Activated CD8-positive, alpha-beta T cell treated with anti-CD3 and anti-CD28 coated beads for 36 hours (primary cell): ENCODE data around the gene FANCC. TPM values are rescaled to one million over a fixed set of nuclear protein-coding genes. Genes with fewer than 3 reads are reported as not detected.

Experiments used
- ATAC-seq: fragments of 200-7000 bp; cut with Tn5 transposase; one replicate; pipeline ENCODE4 v1.10.0; 2021; ENCODE audit warnings: mild to moderate bottlenecking, moderate library complexity
- CTCF ChIA-PET: fragments of 350-600 bp; sonication (Branson Sonifier 250); formaldehyde crosslinking; loops from one replicate; lab custom pipeline; 2021; ENCODE audit warnings: antibody characterized with exemption; lab: Charles Lee
- POLR2A ChIA-PET: fragments of 350-600 bp; sonication (Branson Sonifier 250); formaldehyde crosslinking; loops from one replicate; lab custom pipeline; 2021; ENCODE audit warnings: antibody characterized with exemption; lab: Charles Lee
- DNase-seq: peaks from one replicate; pipeline ENCODE4 v3.0.0-alpha.2; 2020
- H3K27ac Mint-ChIP-seq: one replicate; pipeline ENCODE4 v1.8.0; 2021; ENCODE audit warnings: mild to moderate bottlenecking, mixed read lengths
- H3K27me3 Mint-ChIP-seq: one replicate; pipeline ENCODE4 v1.8.0; 2021; ENCODE audit warnings: mixed read lengths
- H3K36me3 Mint-ChIP-seq: one replicate; pipeline ENCODE4 v1.8.0; 2021; ENCODE audit warnings: low read depth, mixed read lengths
- H3K4me1 Mint-ChIP-seq: one replicate; pipeline ENCODE4 v1.8.0; 2021; ENCODE audit warnings: low read depth, mixed read lengths
- H3K4me3 Mint-ChIP-seq: one replicate; pipeline ENCODE4 v1.8.0; 2021; ENCODE audit warnings: mild to moderate bottlenecking, moderate library complexity, mixed read lengths
- H3K9me3 Mint-ChIP-seq: one replicate; pipeline ENCODE4 v1.8.0; 2021; ENCODE audit warnings: mixed read lengths
- CTCF ChIP-seq: fragments of 200-600 bp; IDR thresholded peaks from one replicate; pipeline ENCODE4 v1.8.0; 2022; ENCODE audit warnings: antibody characterized with exemption, mild to moderate bottlenecking
- intact Hi-C: fragments of 100-400 bp; cut with micrococcal nuclease; formaldehyde crosslinking; loops from one replicate; pipeline ENCODE4 v1.10.0; 2022
- total RNA-seq, 2 experiments: library from RNA; stranded (reverse); gene quantifications; one replicate each; pipeline ENCODE4 v1.2.3, GENCODE V29; 2021

FANCC gene
- total RNA-seq, 2 experiments from 2014 or later = 11.5 to 12.4 TPM

DNA sequence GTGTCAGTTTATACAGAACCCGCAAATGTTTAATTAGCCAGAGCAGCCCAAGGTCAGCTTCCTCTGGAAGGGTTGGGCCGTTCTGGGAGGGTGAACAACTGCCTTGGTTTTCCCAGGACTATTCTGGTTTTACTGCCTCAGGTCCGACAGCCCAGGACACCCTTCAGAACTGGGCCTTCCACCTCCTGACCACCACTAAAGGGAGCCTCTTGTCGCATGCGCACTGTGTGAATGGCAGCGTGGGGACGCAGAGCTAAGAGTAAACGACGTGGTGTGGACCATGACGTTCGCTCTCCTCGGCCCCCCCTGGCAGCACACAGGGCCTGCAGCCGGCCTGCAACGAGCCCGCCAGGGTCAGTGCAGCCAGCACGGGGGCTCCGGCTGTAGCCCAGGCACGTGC lies 214.9 kb downstream of the FANCC start:
- CTCF ChIA-PET = interaction anchor here (1.0 to 1.7 kb wide), 2 partner anchors 25 to 29 kb away, joined by 3 to 6 read pairs; no protein-coding TSS in a partner anchor
- intact Hi-C loops = no loop called here
- Mint-ChIP-seq H3K27ac (no peak overlapping the region), H3K4me1 (no peaks in the 10 kb centered on the region), H3K27me3 (no peaks in the 10 kb centered on the region), H3K9me3 (no peaks in the 10 kb centered on the region), H3K4me3 (no peak overlapping the region), H3K36me3 (no peaks in the 10 kb centered on the region)
- TF ChIP-seq CTCF = no peak
- ATAC-seq (no peak), DNase-seq (no peak)
- POLR2A ChIA-PET = no interaction called here

- TF ChIP-seq CTCF = no peak
- Mint-ChIP-seq H3K9me3 (no peaks in the 10 kb centered on the region), H3K4me1 (no peaks in the 10 kb centered on the region), H3K27me3 (no peaks in the 10 kb centered on the region), H3K36me3 (no peaks in the 10 kb centered on the region), H3K27ac (no peak overlapping the region), H3K4me3 (no peak overlapping the region)
- ATAC-seq (no peak), DNase-seq (no peak)
- CTCF ChIA-PET = interaction anchor here (1.7 kb wide), 1 partner anchor 26 kb away, joined by 6 read pairs; no protein-coding TSS in a partner anchor
- POLR2A ChIA-PET = no interaction called here
- intact Hi-C loops = no loop called here
Observed at GRCh38 chr9:95102001-95102433, 215.5 kb downstream of the FANCC start.

DNA sequence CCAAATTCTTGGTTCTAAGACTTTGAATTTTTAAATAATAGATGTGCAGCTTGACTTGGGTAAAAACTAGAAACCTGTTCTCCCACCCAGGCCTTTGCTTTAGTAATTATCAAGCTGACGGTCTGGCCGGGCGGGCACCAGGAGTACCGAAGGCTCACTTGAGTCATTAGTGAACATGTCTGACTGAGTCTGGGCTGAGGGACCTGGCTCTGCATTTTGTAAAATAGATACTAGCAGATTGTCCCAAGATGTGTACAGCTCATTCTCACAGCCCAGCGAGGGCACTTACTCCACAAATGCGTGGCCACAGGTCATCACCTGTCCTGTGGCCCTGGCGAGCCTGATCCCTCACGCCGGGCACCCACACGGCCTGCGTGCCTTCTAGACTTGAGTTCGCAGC lies 216.2 kb downstream of the FANCC start:
- Mint-ChIP-seq H3K27ac (no peak overlapping the region), H3K36me3 (no peaks in the 10 kb centered on the region), H3K4me3 (no peak overlapping the region), H3K4me1 (no peaks in the 10 kb centered on the region), H3K27me3 (no peaks in the 10 kb centered on the region), H3K9me3 (no peaks in the 10 kb centered on the region)
- no peak for TF ChIP-seq CTCF
- intact Hi-C loops = no loop called here
- ChIA-PET CTCF (no interaction called here), POLR2A (no interaction called here)
- ATAC-seq = no peak
- no peak for DNase-seq

DNA sequence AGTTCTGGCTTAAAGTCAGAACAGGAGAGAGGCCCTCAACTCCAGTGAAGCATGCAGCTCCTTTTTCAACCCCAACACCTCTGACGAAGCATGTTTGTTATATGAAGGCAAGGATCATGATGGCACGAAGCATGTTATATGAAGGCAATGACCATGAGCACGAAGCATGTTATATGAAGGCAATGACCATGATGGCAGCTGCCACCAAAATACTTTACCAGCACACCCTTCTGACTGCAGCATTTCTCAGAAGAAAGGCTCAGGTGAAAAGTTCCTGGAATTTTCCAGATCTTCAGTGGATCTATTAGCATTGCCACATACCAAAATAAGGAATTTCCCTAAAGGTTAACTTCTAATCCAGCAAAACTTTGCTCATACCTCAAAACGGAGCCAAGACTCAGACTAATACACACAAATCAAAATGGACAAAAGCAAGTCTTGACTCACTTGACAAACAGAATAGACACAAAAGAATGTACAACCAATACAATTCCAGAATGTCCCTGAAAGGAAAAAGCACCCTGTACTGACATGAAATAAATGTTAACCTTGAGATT lies 217.4 kb downstream of the FANCC start:
- Mint-ChIP-seq H3K9me3 (no peaks in the 10 kb centered on the region), H3K4me3 (no peak overlapping the region), H3K36me3 (no peaks in the 10 kb centered on the region), H3K4me1 (no peaks in the 10 kb centered on the region), H3K27ac (no peak overlapping the region), H3K27me3 (no peaks in the 10 kb centered on the region)
- CTCF ChIA-PET = interaction anchor here (1.4 to 1.9 kb wide), 2 partner anchors 28 to 31 kb away, joined by 4 to 8 read pairs; no protein-coding TSS in a partner anchor
- ATAC-seq = no peak
- intact Hi-C loops = no loop called here
- DNase-seq = no peak
- no peak for TF ChIP-seq CTCF
- POLR2A ChIA-PET = no interaction called here

DNA sequence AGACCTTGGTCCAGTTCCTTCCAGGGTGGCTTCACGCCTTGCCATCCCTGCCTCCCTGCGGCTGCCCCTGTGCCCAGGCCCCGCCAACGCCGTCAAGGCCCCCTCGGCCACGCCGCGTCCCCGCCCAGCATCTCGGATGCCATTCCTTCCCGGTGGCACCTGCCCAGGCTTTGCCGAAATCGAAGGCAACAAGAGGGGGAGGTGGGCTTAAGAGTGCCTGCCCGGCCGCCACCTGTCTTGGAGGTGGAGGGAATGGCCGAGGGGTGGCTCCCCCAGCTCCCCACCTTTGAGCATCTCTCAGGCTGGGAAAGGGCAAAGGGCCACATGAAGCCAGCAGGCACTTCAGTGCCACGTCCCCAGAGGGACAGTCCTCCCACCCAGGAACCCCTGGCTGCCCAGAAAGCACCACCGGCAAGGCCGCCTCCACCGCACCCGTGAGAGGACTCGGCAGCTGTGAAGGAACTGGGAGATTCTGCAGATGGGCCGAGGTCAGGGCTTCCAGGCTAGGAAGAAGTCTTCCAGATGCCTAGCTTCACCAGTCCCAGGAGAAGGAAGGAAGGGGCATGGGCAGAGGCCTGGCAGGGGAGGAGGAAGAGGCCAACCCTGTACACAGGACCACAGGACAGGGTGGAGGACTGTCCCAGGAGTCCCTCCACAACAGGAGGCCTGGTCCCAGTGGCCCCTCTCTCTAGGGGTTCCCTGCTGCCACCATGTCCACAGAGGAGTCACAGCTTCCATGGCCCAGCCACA lies 218.0 kb downstream of the FANCC start:
- H3K36me3 Mint-ChIP-seq = no peaks in the 10 kb centered on the region
- POLR2A ChIA-PET = no interaction called here
- no peak for DNase-seq
- no peak for ATAC-seq
- no peaks in the 10 kb centered on the region for H3K27me3 Mint-ChIP-seq
- intact Hi-C loops = no loop called here
- H3K9me3 Mint-ChIP-seq = no peaks in the 10 kb centered on the region
- H3K4me1 Mint-ChIP-seq = no peaks in the 10 kb centered on the region
- H3K4me3 Mint-ChIP-seq = no peak overlapping the region
- no peak for TF ChIP-seq CTCF
- H3K27ac Mint-ChIP-seq = no peak overlapping the region
- CTCF ChIA-PET = interaction anchor here (1.4 to 1.9 kb wide), 2 partner anchors 28 to 31 kb away, joined by 4 to 8 read pairs; no protein-coding TSS in a partner anchor
